HG03457 (cell line): ENCODE data around the gene COL23A1.

Experiments used
- ATAC-seq: cut with Tn5 transposase; IDR thresholded peaks from one replicate; pipeline ENCODE4 v1.9.1; 2021; ENCODE audit warnings: moderate number of reproducible peaks; ENCODE audit not compliant: unreplicated experiment

The COL23A1 gene

DNA sequence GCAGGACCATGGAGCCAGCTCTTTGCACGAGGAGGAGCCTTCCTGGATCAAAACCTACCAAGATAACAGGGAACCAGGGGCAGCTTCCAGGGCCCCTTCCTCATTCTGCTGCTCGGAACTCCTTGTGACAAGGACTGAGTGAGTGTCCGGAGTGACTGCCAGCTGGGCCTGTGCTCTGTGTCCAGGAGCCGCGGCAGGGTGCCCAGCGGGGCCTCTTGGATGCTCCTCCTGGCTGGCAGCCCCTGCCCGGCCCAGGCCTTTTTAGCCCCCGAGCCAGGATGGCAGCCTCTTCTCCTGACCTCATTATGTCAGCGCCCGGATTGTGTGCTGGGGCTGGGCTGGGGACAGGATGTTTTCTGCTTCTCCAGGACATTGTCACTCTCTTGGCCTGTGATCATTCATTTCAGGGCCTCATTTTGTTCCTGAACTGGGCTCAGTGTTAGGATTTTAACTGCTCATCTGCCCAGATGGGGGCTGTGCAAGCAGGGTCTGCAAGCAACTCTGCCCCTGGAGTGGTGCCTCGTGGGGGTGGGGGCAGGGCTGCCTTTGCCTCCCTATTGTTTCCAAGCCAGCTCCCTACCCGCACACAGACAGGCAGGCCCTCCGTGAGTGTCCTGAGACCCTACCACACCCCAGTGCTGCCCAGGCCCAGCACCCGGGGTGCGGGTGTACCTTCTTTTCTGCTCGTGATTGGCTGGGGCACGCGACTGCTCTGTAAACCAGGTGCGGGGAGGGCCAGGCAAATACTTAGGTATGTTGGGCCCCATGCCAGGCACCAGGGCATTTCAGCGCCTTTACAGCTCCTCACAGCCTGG, 161.6 kb downstream of the COL23A1 start:
- ATAC-seq, result no peak

- no peak for ATAC-seq
Measured at GRCh38 chr5:178427576-178428197, 162.5 kb downstream of the COL23A1 start.

DNA sequence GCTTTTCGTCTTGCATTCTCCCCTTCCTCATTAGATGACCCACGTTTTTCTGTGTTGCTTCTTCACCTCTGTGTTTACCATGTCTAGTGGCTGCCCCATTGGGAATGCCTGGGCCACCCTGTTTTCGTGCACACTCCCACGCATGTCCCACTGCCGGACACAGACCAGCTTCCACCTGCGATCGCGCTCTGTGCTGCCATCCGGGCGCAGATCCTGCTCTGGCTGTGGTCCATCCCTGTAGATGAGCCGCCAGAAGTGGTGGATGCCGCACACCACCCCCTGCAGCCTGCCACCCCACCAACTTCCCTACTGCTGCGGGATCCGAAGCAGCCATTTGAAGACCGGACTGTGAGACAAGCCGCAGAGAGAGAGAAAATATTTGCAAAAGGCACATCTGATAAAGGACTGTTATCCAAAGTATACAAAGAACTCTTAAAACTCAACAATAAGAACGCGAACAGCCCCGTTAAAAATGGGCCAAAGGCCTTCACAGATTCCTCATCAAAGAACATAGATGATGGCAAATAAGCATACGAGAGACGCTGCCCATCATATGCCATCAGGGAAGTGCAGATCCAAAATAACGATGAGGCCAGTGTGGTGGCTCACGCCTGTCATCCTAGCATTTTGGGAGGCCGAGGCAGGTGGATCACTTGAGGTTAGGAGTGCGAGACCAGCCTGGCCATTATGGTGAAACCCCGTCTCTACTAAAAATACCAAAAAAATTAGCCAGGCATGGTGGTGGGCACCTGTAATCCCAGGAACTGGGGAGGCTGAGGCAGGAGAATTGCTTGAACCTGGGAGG, 163.7 kb downstream of the COL23A1 start:
- ATAC-seq, result no peak

DNA sequence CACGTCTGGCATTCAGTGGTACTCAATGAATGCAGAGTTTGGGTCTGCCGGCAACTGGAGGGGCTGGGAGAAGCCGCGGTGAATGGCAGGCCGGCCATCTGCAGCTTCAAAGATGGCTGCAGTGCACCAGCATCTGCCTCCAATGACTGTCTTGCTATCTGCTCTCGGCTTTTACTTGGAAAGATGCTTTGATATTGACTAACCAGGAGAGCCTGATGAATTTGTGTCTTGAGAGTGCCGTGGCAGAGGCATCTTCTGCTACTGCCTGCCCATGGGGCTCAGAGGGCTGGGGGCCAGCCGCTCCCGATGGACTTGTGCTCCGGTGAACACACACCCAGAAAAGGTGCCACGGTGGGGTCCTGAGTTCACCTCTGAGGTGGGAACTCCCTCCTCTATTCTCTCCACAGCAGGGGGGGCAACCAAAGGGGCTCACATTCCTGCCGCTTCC, 164.5 kb downstream of the COL23A1 start:
- no peak for ATAC-seq

DNA sequence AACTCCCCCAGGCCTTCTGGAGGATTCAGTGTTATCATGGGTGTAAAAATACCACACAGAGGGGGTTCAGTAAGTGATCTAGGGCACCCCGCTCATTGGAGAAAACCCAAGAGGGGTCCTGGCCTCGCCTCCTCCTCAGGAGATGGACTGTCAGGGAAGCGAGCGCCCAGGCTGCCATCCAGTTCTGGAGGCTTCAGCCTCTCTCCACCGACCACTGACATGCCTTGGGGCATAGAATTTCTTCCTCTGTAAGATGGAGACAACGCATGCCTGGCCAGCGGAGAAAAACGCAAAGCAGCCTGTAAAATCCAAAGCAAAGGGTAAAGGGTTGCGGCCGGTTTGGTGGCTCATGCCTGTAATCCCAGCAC, 165.4 kb downstream of the COL23A1 start:
- no peak for ATAC-seq

DNA sequence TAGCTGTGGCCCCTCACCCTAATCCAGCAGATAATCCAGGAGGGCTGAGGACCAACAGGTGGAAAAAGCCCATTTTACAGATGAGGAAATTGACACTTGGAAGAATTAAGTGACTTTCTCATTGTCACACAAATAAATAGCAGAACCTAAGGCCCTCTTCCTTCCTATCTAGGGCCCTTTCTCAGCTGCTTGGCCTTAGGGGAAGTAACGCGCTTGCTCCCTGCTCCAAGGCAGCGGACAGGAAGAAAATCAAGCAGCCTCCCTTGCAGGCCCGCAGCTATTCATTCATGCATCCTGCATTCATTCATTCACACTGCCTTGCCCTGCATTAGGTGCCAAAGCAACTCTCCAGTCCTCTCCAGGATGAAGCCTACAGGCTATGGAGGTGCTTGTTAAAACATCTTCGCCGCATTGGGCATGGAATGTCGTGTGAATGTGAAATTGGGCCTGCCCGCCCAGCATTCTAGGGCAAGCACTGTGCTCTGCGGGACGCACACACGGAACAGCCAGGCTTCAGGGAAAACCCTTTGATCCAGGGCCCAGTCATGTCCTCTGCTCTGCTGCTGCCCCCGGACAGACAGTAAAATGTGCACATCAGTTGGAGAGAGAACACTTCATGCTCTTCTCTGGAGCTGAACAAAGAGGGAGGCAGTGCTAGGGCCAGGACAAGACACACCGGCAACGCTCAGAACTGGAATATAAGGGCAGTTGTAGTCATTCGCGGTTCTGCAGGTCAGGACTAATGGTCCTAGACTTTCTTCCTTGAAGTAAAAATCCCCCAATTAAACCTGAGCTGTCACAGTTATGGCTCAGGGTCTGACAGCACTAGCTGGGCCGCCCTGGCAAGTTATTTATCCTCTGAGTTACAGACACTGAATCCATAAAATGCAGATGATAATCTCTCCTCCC, 166.0 kb downstream of the COL23A1 start:
- ATAC-seq, result no peak

DNA sequence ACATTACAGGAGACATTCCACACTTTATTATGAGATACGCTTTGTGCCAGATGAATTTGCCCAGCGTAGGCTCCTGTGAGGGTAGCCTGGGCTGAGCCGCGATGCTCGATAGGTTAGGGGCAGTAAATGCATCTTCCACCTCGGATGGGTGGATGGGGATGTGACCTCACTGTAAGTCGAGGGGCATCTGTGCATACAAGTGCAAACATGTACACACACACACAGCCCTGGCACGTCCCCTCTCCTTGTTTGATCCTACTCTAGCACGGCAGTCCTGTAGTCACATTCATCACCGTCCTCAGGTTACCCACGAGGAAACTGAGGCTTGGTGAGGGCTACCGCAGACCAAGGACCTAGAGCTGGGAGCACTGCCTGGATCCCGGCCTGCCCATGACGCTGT, 166.8 kb downstream of the COL23A1 start:
- ATAC-seq, result no peak

GRCh38 chr5:178422400-178422775, 167.8 kb downstream of the COL23A1 start:
- ATAC-seq, result no peak

- no peak for ATAC-seq
Measured at GRCh38 chr5:178421699-178422399, 168.3 kb downstream of the COL23A1 start.

DNA sequence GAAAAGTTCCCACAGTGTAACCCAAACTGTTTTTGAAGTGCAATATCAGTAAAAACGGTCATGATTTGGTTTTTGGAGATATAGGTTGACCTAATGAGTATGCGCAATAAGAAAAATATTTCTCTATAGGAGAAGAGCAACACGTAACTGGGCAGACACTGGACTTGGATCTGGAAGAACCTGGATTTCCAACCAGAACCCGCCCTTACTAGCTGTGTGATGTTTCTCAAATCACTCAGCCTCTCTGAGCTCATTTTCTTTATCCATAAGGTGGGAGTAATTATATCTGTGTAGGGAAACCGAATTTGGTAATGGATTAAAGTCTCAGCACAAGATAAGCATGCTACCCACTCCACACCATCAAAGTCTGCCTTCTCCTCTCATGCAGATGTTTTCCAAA, 169.1 kb downstream of the COL23A1 start:
- no peak for ATAC-seq

DNA sequence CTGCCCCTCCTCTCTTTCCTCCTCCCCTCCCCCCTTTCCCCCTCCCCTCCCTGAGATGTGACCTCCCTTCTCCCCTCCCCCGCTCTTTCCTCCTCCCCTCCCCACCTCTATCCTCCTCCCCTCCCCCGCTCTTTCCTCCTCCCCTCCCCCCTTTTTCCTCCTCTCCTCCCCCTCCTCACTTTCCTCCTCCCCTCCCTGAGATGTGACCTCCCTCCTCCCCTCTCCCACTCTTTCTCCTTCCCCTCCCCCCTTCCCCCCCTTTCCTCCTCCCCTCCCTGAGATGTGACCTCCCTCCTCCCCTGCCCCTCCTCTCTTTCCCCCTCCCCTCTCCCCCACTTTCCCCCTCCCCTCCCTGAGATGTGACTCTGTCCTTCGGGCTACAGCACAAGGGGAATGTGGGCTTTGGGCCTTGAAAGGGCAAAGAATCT, 169.8 kb downstream of the COL23A1 start:
- ATAC-seq, result no peak

GRCh38 chr5:178419651-178420050, 170.5 kb downstream of the COL23A1 start:
- ATAC-seq, result no peak

GRCh38 chr5:178419196-178419595, 171.0 kb downstream of the COL23A1 start:
- ATAC-seq, result no peak

DNA sequence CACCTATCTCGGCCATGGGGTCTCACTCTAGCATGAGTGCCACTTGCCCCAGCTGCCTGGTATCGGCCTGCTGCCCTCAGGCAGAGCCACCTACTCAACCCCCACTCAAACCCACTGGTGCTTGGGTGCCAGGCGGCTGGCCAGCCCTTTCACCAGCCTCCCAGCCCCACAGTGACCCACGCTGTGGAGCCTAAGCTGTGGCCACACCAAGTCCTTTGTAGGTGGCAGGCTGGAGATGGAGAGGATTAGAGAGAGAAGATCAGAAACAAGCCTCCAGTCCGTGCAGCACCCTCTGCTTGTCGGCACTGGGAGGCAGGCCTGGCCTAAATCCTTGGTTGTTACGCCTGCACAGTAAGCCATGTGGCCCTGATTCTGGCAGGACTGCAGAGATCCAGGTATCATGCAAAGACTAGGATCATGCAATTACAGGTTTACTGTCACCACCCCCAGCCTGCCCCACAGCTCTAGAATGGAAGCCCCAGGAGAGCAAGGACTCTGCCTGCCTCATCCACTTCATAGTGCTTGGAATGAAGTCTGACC, 171.7 kb downstream of the COL23A1 start:
- no peak for ATAC-seq

- no peak for ATAC-seq
Measured at GRCh38 chr5:178418031-178418430, 172.2 kb downstream of the COL23A1 start.

GRCh38 chr5:178417391-178417811, 172.8 kb downstream of the COL23A1 start:
- ATAC-seq, result no peak

GRCh38 chr5:178416919-178417318, 173.3 kb downstream of the COL23A1 start:
- no peak for ATAC-seq

- no peak for ATAC-seq
Measured at GRCh38 chr5:178416206-178416882, 173.8 kb downstream of the COL23A1 start.

GRCh38 chr5:178415353-178415752, 174.8 kb downstream of the COL23A1 start:
- no peak for ATAC-seq
